ENCODE results near the gene ARMH2. TPM values are rescaled to one million over a fixed set of nuclear protein-coding genes. Genes with fewer than 3 reads are reported as not detected.

Gene ARMH2
- total RNA-seq, 1 experiment from 2014 or later = not detected

- Mint-ChIP-seq H3K4me1 (peaks cover 10 to 25% of the 10 kb centered on the region in 2 experiments), H3K4me3 (no peak overlapping the region), H3K36me3 (ENCODE audit: insufficient read depth in 1 of 3, low read depth in 3 of 3) (peaks cover 0 to 7% (median 4%) of the 10 kb centered on the region in 3 experiments; a peak in 2 of 7 replicates), H3K9me3 (no peaks in the 10 kb centered on the region), H3K27me3 (ENCODE audit: low read depth) (no peaks in the 10 kb centered on the region), H3K27ac (no peak overlapping the region)
- Histone ChIP-seq H3K18ac (ENCODE audit: insufficient read length, low read depth, low read length) (no peak overlapping the region), H3T11ph (ENCODE audit: low read length) (no peak overlapping the region), H3K79me2 (ENCODE audit: insufficient read depth, low read length) (no peaks in the 10 kb centered on the region), H2BK20ac (ENCODE audit: low read depth, low read length, poor library complexity, severe bottlenecking) (no peak overlapping the region), H3K14ac (ENCODE audit: insufficient read depth, low read length) (no peak overlapping the region), H4K8ac (replicated peaks; ENCODE audit: insufficient read length, low read depth, low read length) (no peak overlapping the region), H2AFZ (ENCODE audit: low read length) (no peak overlapping the region), H2BK12ac (ENCODE audit: insufficient read length, low read depth, low read length) (no peak overlapping the region), H3K56ac (ENCODE audit: insufficient read length, low read depth, low read length) (no peak overlapping the region), H4K20me1 (ENCODE audit: control insufficient read depth, insufficient read depth, insufficient read length) (no peaks in the 10 kb centered on the region), H3K23ac (ENCODE audit: insufficient read length, low read depth, low read length) (no peak overlapping the region), H2AK5ac (ENCODE audit: insufficient read length, low read length) (no peak overlapping the region), H3K4me2 (ENCODE audit: insufficient read depth, insufficient read length, low read length) (no peak overlapping the region), H3K4ac (ENCODE audit: low read depth, low read length) (no peak overlapping the region), H2BK5ac (ENCODE audit: insufficient read length, low read length) (no peak overlapping the region), H3K4me1 (ENCODE audit: insufficient read depth, low read length) (no peaks in the 10 kb centered on the region), H3K27ac (ENCODE audit: insufficient read length, low read depth, low read length) (no peak overlapping the region), H2BK120ac (ENCODE audit: low read depth, low read length, poor library complexity, severe bottlenecking) (no peak overlapping the region), H3K9ac (ENCODE audit: extremely low read depth, insufficient read length, low read length) (no peak overlapping the region), H4K5ac (ENCODE audit: insufficient read length, low read depth, low read length) (no peak overlapping the region), H3K23me2 (ENCODE audit: insufficient read length, low read depth, low read length, poor library complexity, severe bottlenecking) (no peaks in the 10 kb centered on the region), H3K9me3 (ENCODE audit: control insufficient read depth, low read depth, low read length) (no peaks in the 10 kb centered on the region), H3K27me3 (ENCODE audit: insufficient read depth, low read length) (no peaks in the 10 kb centered on the region), H2BK15ac (ENCODE audit: low read depth, low read length) (no peak overlapping the region), H4K91ac (ENCODE audit: insufficient read length, low read depth, low read length) (no peak overlapping the region), H3K79me1 (ENCODE audit: insufficient read depth, low read depth, low read length, poor library complexity, severe bottlenecking) (no peaks in the 10 kb centered on the region)
- WGBS (ENCODE audit: extremely low coverage, insufficient read length, low lambda C conversion rate) = no CpG with 5 or more reads among the region's 2 CpGs
- DNase-seq = no peak
- TF ChIP-seq, protein P1, sequence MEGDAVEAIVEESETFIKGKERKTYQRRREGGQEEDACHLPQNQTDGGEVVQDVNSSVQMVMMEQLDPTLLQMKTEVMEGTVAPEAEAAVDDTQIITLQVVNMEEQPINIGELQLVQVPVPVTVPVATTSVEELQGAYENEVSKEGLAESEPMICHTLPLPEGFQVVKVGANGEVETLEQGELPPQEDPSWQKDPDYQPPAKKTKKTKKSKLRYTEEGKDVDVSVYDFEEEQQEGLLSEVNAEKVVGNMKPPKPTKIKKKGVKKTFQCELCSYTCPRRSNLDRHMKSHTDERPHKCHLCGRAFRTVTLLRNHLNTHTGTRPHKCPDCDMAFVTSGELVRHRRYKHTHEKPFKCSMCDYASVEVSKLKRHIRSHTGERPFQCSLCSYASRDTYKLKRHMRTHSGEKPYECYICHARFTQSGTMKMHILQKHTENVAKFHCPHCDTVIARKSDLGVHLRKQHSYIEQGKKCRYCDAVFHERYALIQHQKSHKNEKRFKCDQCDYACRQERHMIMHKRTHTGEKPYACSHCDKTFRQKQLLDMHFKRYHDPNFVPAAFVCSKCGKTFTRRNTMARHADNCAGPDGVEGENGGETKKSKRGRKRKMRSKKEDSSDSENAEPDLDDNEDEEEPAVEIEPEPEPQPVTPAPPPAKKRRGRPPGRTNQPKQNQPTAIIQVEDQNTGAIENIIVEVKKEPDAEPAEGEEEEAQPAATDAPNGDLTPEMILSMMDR (conservative IDR thresholded peaks at IDR 0.05) = no peak
Observed at GRCh38 chr6:24825130-24825630, 26.5 kb upstream of the ARMH2 start.
